H7 (cell line): ENCODE data around the gene PLCB4. TPM values are rescaled to one million over a fixed set of nuclear protein-coding genes. Genes with fewer than 3 reads are reported as not detected.

ENCODE experiments used
- DNase-seq: peaks from one replicate; pipeline ENCODE4 v3.0.0; 2012
- H3K27me3 ChIP-seq: 2 replicates; pipeline ENCODE4 v1.6.0; 2011; ENCODE audit warnings: mild to moderate bottlenecking, low read length; ENCODE audit not compliant: control insufficient read depth, insufficient read depth
- H3K36me3 ChIP-seq: replicated peaks from 2 replicates; pipeline ENCODE4 v1.5.1; 2011; ENCODE audit warnings: low read length; ENCODE audit not compliant: control insufficient read depth, insufficient read depth
- H3K4me3 ChIP-seq: 2 replicates; pipeline ENCODE4 v1.5.1; 2011; ENCODE audit warnings: low read depth, mild to moderate bottlenecking, control low read depth, low read length, moderate library complexity; ENCODE audit not compliant: insufficient read depth
- total RNA-seq: library from RNA; depleted of rRNA; stranded (reverse); fragments of >200 nt; shearing (Covaris generic); gene quantifications from 2 replicates; pipeline ENCODE4 v1.2.3, GENCODE V29; 2014

The PLCB4 gene
- total RNA-seq, 1 experiment from 2014 or later, result 3.4 TPM

- DNase-seq, result no peak
- no peak overlapping the region for H3K4me3 ChIP-seq
- H3K36me3 ChIP-seq, result no peaks in the 10 kb centered on the region
- no peaks in the 10 kb centered on the region for H3K27me3 ChIP-seq
These were observed 343.4 kb downstream of the PLCB4 start for GRCh38 chr20:9412309-9412708.

- H3K27me3 ChIP-seq, result no peaks in the 10 kb centered on the region
- H3K36me3 ChIP-seq, result no peaks in the 10 kb centered on the region
- DNase-seq, result no peak
- no peak overlapping the region for H3K4me3 ChIP-seq
These were observed 344.1 kb downstream of the PLCB4 start for GRCh38 chr20:9413001-9413400.

GRCh38 chr20:9415426-9415825, 346.5 kb downstream of the PLCB4 start:
- Histone ChIP-seq H3K4me3 (no peak overlapping the region), H3K36me3 (no peaks in the 10 kb centered on the region)
- DNase-seq, result no peak

GRCh38 chr20:9416421-9416820, 347.5 kb downstream of the PLCB4 start:
- no peak for DNase-seq
- no peaks in the 10 kb centered on the region for H3K27me3 ChIP-seq
- no peaks in the 10 kb centered on the region for H3K36me3 ChIP-seq
- no peak overlapping the region for H3K4me3 ChIP-seq

More at GRCh38 chr20:9415426-9415825, 346.5 kb downstream of the PLCB4 start:
- H3K27me3 ChIP-seq, result no peaks in the 10 kb centered on the region

- no peak for DNase-seq
These were observed 348.8 kb downstream of the PLCB4 start for GRCh38 chr20:9417665-9418064.

GRCh38 chr20:9422321-9423057, 353.6 kb downstream of the PLCB4 start:
- no peak for DNase-seq
- H3K36me3 ChIP-seq, result no peaks in the 10 kb centered on the region
- no peak overlapping the region for H3K4me3 ChIP-seq
- H3K27me3 ChIP-seq, result no peaks in the 10 kb centered on the region

More at GRCh38 chr20:9417665-9418064, 348.8 kb downstream of the PLCB4 start:
- H3K36me3 ChIP-seq, result no peaks in the 10 kb centered on the region
- H3K27me3 ChIP-seq, result no peaks in the 10 kb centered on the region
- H3K4me3 ChIP-seq, result no peak overlapping the region

GRCh38 chr20:9424551-9424950, 355.7 kb downstream of the PLCB4 start:
- H3K36me3 ChIP-seq, result no peaks in the 10 kb centered on the region
- no peak overlapping the region for H3K4me3 ChIP-seq
- no peak for DNase-seq
- H3K27me3 ChIP-seq, result no peaks in the 10 kb centered on the region

- no peak for DNase-seq
- H3K36me3 ChIP-seq, result no peaks in the 10 kb centered on the region
- no peak overlapping the region for H3K4me3 ChIP-seq
- no peaks in the 10 kb centered on the region for H3K27me3 ChIP-seq
These were observed 358.8 kb downstream of the PLCB4 start for GRCh38 chr20:9427430-9428291.

GRCh38 chr20:9428292-9428607, 359.4 kb downstream of the PLCB4 start:
- no peak for DNase-seq
- Histone ChIP-seq H3K4me3 (no peak overlapping the region), H3K36me3 (no peaks in the 10 kb centered on the region), H3K27me3 (no peaks in the 10 kb centered on the region)

GRCh38 chr20:9439806-9440205, 370.9 kb downstream of the PLCB4 start:
- no peak overlapping the region for H3K4me3 ChIP-seq
- DNase-seq, result no peak
- H3K36me3 ChIP-seq, result no peaks in the 10 kb centered on the region
- H3K27me3 ChIP-seq, result no peaks in the 10 kb centered on the region

- H3K36me3 ChIP-seq, result no peaks in the 10 kb centered on the region
- H3K27me3 ChIP-seq, result no peaks in the 10 kb centered on the region
- no peak overlapping the region for H3K4me3 ChIP-seq
- DNase-seq, result no peak
These were observed 372.0 kb downstream of the PLCB4 start for GRCh38 chr20:9440892-9441291.

- Histone ChIP-seq H3K4me3 (no peak overlapping the region), H3K27me3 (no peaks in the 10 kb centered on the region), H3K36me3 (no peaks in the 10 kb centered on the region)
- no peak for DNase-seq
These were observed 373.1 kb downstream of the PLCB4 start for GRCh38 chr20:9441948-9442347.

- no peak overlapping the region for H3K4me3 ChIP-seq
- DNase-seq, result no peak
- no peaks in the 10 kb centered on the region for H3K27me3 ChIP-seq
- no peaks in the 10 kb centered on the region for H3K36me3 ChIP-seq
These were observed 374.0 kb downstream of the PLCB4 start for GRCh38 chr20:9442858-9443257.

GRCh38 chr20:9444921-9445320, 376.0 kb downstream of the PLCB4 start:
- DNase-seq, result no peak
- Histone ChIP-seq H3K36me3 (no peaks in the 10 kb centered on the region), H3K4me3 (no peak overlapping the region), H3K27me3 (no peaks in the 10 kb centered on the region)

GRCh38 chr20:9447182-9447581, 378.3 kb downstream of the PLCB4 start:
- Histone ChIP-seq H3K36me3 (no peaks in the 10 kb centered on the region), H3K27me3 (no peaks in the 10 kb centered on the region), H3K4me3 (no peak overlapping the region)
- DNase-seq, result no peak
